ENCODE measurements around the gene CHST7.

CHST7 gene

GRCh38 chrX:46610070-46610658 is 36.6 kb downstream of the CHST7 start:
- H3K4me3 ChIP-seq (ENCODE audit: low read length), result no peak overlapping the region
- TF ChIP-seq ZNF274 (IDR thresholded peaks at IDR 0.05; ENCODE audit: low read depth, low read length), result no peak

GRCh38 chrX:46611658-46612362 is 38.2 kb downstream of the CHST7 start:
- H3K4me3 ChIP-seq (ENCODE audit: low read length), result no peak overlapping the region
- TF ChIP-seq ZNF274 (IDR thresholded peaks at IDR 0.05; ENCODE audit: low read depth, low read length), result no peak

GRCh38 chrX:46617906-46618305 is 44.3 kb downstream of the CHST7 start:
- TF ChIP-seq ZNF274 (IDR thresholded peaks at IDR 0.05; ENCODE audit: low read depth, low read length), result no peak
- no peak overlapping the region for H3K4me3 ChIP-seq (ENCODE audit: low read length)

GRCh38 chrX:46618947-46619346 is 45.4 kb downstream of the CHST7 start:
- no peak overlapping the region for H3K4me3 ChIP-seq (ENCODE audit: low read length)
- no peak for TF ChIP-seq ZNF274 (IDR thresholded peaks at IDR 0.05; ENCODE audit: low read depth, low read length)

- TF ChIP-seq ZNF274 (IDR thresholded peaks at IDR 0.05; ENCODE audit: low read depth, low read length), result no peak
These were observed 46.9 kb downstream of the CHST7 start for GRCh38 chrX:46620505-46620904.

GRCh38 chrX:46621572-46621971 is 48.0 kb downstream of the CHST7 start:
- H3K4me3 ChIP-seq (ENCODE audit: low read length), result no peak overlapping the region
- TF ChIP-seq ZNF274 (IDR thresholded peaks at IDR 0.05; ENCODE audit: low read depth, low read length), result no peak

More at GRCh38 chrX:46620505-46620904, 46.9 kb downstream of the CHST7 start:
- H3K4me3 ChIP-seq (ENCODE audit: low read length), result no peak overlapping the region

- H3K4me3 ChIP-seq (ENCODE audit: low read length), result no peak overlapping the region
- TF ChIP-seq ZNF274 (IDR thresholded peaks at IDR 0.05; ENCODE audit: low read depth, low read length), result no peak
These were observed 50.7 kb downstream of the CHST7 start for GRCh38 chrX:46624090-46624786.

GRCh38 chrX:46626566-46626965 is 53.0 kb downstream of the CHST7 start:
- TF ChIP-seq ZNF274 (IDR thresholded peaks at IDR 0.05; ENCODE audit: low read depth, low read length), result no peak
- H3K4me3 ChIP-seq (ENCODE audit: low read length), result no peak overlapping the region

- no peak overlapping the region for H3K4me3 ChIP-seq (ENCODE audit: low read length)
These were observed 53.5 kb downstream of the CHST7 start for GRCh38 chrX:46627062-46627461.

GRCh38 chrX:46627711-46628419 is 54.3 kb downstream of the CHST7 start:
- no peak overlapping the region for H3K4me3 ChIP-seq (ENCODE audit: low read length)
- no peak for TF ChIP-seq ZNF274 (IDR thresholded peaks at IDR 0.05; ENCODE audit: low read depth, low read length)

More at GRCh38 chrX:46627062-46627461, 53.5 kb downstream of the CHST7 start:
- no peak for TF ChIP-seq ZNF274 (IDR thresholded peaks at IDR 0.05; ENCODE audit: low read depth, low read length)

- H3K4me3 ChIP-seq (ENCODE audit: low read length), result no peak overlapping the region; the same call in 1 of the 2 replicates
- TF ChIP-seq ZNF274 (IDR thresholded peaks at IDR 0.05; ENCODE audit: low read depth, low read length), result no peak
These were observed 55.2 kb downstream of the CHST7 start for GRCh38 chrX:46628460-46629371.

GRCh38 chrX:46630141-46630540 is 56.6 kb downstream of the CHST7 start:
- no peak overlapping the region for H3K4me3 ChIP-seq (ENCODE audit: low read length)
- TF ChIP-seq ZNF274 (IDR thresholded peaks at IDR 0.05; ENCODE audit: low read depth, low read length), result no peak

GRCh38 chrX:46634577-46634976 is 61.0 kb downstream of the CHST7 start:
- no peak overlapping the region for H3K4me3 ChIP-seq (ENCODE audit: low read length)
- no peak for TF ChIP-seq ZNF274 (IDR thresholded peaks at IDR 0.05; ENCODE audit: low read depth, low read length)

Measured in GM08714 (cell line).